HCT116 (cell line): ENCODE data around the gene RETSAT. TPM values are rescaled to one million over a fixed set of nuclear protein-coding genes. Genes with fewer than 3 reads are reported as not detected.

Experiments used
- ATAC-seq: fragments of 200-7000 bp; cut with Tn5 transposase; 2 replicates; pipeline ENCODE4 v1.9.1; 2020; ENCODE audit warnings: mild to moderate bottlenecking, moderate library complexity
- BruUV-seq: library from RNA; stranded (reverse); fragments of 400-500 nt; replicated peaks from 2 replicates; lab custom pipeline; 2021; lab: Mats Ljungman, UMichigan
- CTCF ChIA-PET: fragments of 300-600 bp; sonication (Branson Sonifier 250); formaldehyde crosslinking; loops from one replicate; lab custom pipeline; 2021; ENCODE audit warnings: antibody characterized with exemption; lab: Charles Lee
- POLR2A ChIA-PET: fragments of 300-600, 350-600 bp; sonication (Branson Sonifier 250); formaldehyde crosslinking; loops from one replicate; lab custom pipeline; 2021; ENCODE audit warnings: antibody characterized with exemption; lab: Charles Lee
- RAD21 ChIA-PET, 2 experiments: fragments of 300-600 bp; sonication (Branson Sonifier 250); formaldehyde crosslinking; loops; one replicate each; lab custom pipeline; 2023; ENCODE audit warnings: low total read pairs in 2 of 2; ENCODE audit not compliant: uncharacterized antibody in 2 of 2, unreplicated experiment in 2 of 2, low non-redundant PET in 1 of 2; lab: Charles Lee
- DNase-seq: peaks from one replicate; pipeline ENCODE4 v3.0.0-alpha.2; 2010; ENCODE audit warnings: low read depth, low spot score
- H2AFZ ChIP-seq: fragments of 200-600 bp; shearing (Covaris generic), sonication (generic); 2 replicates; pipeline ENCODE4 v1.6.1; 2017; ENCODE audit warnings: low read depth, mixed run types, mixed read lengths, antibody characterized with exemption, low read length; ENCODE audit not compliant: poor library complexity, severe bottlenecking
- H3K27ac ChIP-seq: 2 replicates; pipeline ENCODE4 v1.5.1; 2012; ENCODE audit warnings: low read depth, low read length
- H3K27me3 ChIP-seq: fragments of 200-600 bp; sonication (generic); 2 replicates; pipeline ENCODE4 v1.6.1; 2016; ENCODE audit warnings: mixed run types, low read length, mixed read lengths; ENCODE audit not compliant: insufficient read depth
- H3K36me3 ChIP-seq, 2 experiments: fragments of 200-500 bp in 1 of 2; fragments of 200-600 bp in 1 of 2; sonication (Bioruptor generic) in 1 of 2; sonication (generic) in 1 of 2; 2 replicates each; pipeline versions ENCODE4 v1.5.1 to v1.6.1; 2014 to 2016; ENCODE audit warnings: low read length in 2 of 2, inconsistent platforms in 1 of 2, mixed read lengths in 1 of 2, mixed run types in 1 of 2; ENCODE audit not compliant: insufficient read depth in 2 of 2, control insufficient read depth in 1 of 2
- H3K4me1 ChIP-seq, 2 experiments: fragments of 200-600 bp in 1 of 2; sonication (generic) in 1 of 2; 2 replicates each; pipeline versions ENCODE4 v1.5.1 to v1.6.1; 2012 to 2017; ENCODE audit warnings: low read length in 2 of 2, inconsistent platforms in 1 of 2, mild to moderate bottlenecking in 1 of 2, mixed read lengths in 1 of 2, mixed run types in 1 of 2, moderate library complexity in 1 of 2; ENCODE audit not compliant: insufficient read depth in 2 of 2, control insufficient read depth in 1 of 2
- H3K4me2 ChIP-seq: fragments of 200-600 bp; sonication (generic); 2 replicates; pipeline ENCODE4 v1.6.1; 2017; ENCODE audit warnings: mixed run types, low read length, mixed read lengths
- H3K4me3 ChIP-seq, 2 experiments: fragments of 200-600 bp in 1 of 2; sonication (generic) in 1 of 2; replicated peaks in 1 of 2; 2 replicates each; pipeline ENCODE4 v1.5.1; 2011 to 2016; ENCODE audit warnings: low read length in 2 of 2, control low read depth in 1 of 2, low read depth in 1 of 2, mild to moderate bottlenecking in 1 of 2, mixed read lengths in 1 of 2, mixed run types in 1 of 2
- H3K79me2 ChIP-seq: fragments of 200-600 bp; sonication (generic); 2 replicates; pipeline ENCODE4 v1.6.1; 2017; ENCODE audit warnings: mild to moderate bottlenecking, mixed run types, low read length, moderate library complexity, mixed read lengths; ENCODE audit not compliant: insufficient read depth
- H3K9ac ChIP-seq: fragments of 200-600 bp; sonication (generic); 2 replicates; pipeline ENCODE4 v1.6.1; 2016; ENCODE audit warnings: low read length, mixed read lengths
- H3K9me2 ChIP-seq: fragments of 200-600 bp; sonication (generic), shearing (Covaris generic); 2 replicates; pipeline ENCODE4 v1.6.1; 2017; ENCODE audit warnings: mixed run types, mild to moderate bottlenecking, moderate library complexity; ENCODE audit not compliant: insufficient read depth
- H3K9me3 ChIP-seq, 2 experiments: fragments of 200-500 bp in 1 of 2; fragments of 200-600 bp in 1 of 2; sonication (Bioruptor generic) in 1 of 2; sonication (generic) in 1 of 2; 2 replicates each; pipeline ENCODE4 v1.6.1; 2014 to 2017; ENCODE audit warnings: low read length in 2 of 2, mixed read lengths in 2 of 2, inconsistent platforms in 1 of 2, low read depth in 1 of 2, mild to moderate bottlenecking in 1 of 2, mixed run types in 1 of 2, moderate library complexity in 1 of 2; ENCODE audit not compliant: control insufficient read depth in 1 of 2, insufficient read depth in 1 of 2
- H4K20me1 ChIP-seq: fragments of 200-600 bp; sonication (generic), shearing (Covaris generic); 2 replicates; pipeline ENCODE4 v1.6.1; 2017; ENCODE audit warnings: mixed run types, mild to moderate bottlenecking, moderate library complexity; ENCODE audit not compliant: insufficient read depth
- CEBPB ChIP-seq: IDR thresholded peaks from 2 replicates; pipeline ENCODE4 v1.6.1; 2012; ENCODE audit warnings: low read depth
- EGR1 ChIP-seq: IDR thresholded peaks from 2 replicates; pipeline ENCODE4 v1.6.1; 2012; ENCODE audit warnings: low read depth
- EZH2 ChIP-seq: fragments of 200-600 bp; sonication (generic); IDR thresholded peaks from 2 replicates; pipeline ENCODE4 v1.6.1; 2017; ENCODE audit warnings: antibody characterized with exemption, mixed run types
- FOSL1 ChIP-seq: IDR thresholded peaks from 2 replicates; pipeline ENCODE4 v1.6.1; 2012; ENCODE audit warnings: low read depth
- JUND ChIP-seq: IDR thresholded peaks from 2 replicates; pipeline ENCODE4 v1.6.1; 2012
- POLR2A ChIP-seq: IDR thresholded peaks from 2 replicates; pipeline ENCODE4 v1.7.0; 2011; ENCODE audit warnings: borderline replicate concordance; ENCODE audit not compliant: insufficient read depth, insufficient read length; ENCODE audit errors: extremely low read depth
- POLR2AphosphoS5 ChIP-seq: IDR thresholded peaks from 2 replicates; pipeline ENCODE4 v1.6.1; 2011; ENCODE audit warnings: mild to moderate bottlenecking, low read depth, low read length, moderate library complexity
- SIN3A ChIP-seq: IDR thresholded peaks from 2 replicates; pipeline ENCODE4 v1.6.1; 2012; ENCODE audit warnings: low read depth
- YY1 ChIP-seq: IDR thresholded peaks from 2 replicates; pipeline ENCODE4 v1.6.1; 2011; ENCODE audit warnings: low read length, low read depth, moderate library complexity, mild to moderate bottlenecking; ENCODE audit not compliant: insufficient replicate concordance; ENCODE audit errors: extremely low read depth
- ZBTB33 ChIP-seq: IDR thresholded peaks from 2 replicates; pipeline ENCODE4 v1.6.1; 2011; ENCODE audit warnings: mild to moderate bottlenecking, low read length, moderate library complexity; ENCODE audit not compliant: insufficient replicate concordance; ENCODE audit errors: extremely low read depth
- ZFX ChIP-seq: fragments of 450-650 bp; IDR thresholded peaks from 2 replicates; pipeline ENCODE4 v1.6.1; 2017
- ZNF274 ChIP-seq: fragments of 200-500 bp; sonication (Bioruptor generic); IDR thresholded peaks from 2 replicates; pipeline ENCODE4 v1.6.1; 2014; ENCODE audit warnings: mild to moderate bottlenecking, low read depth, low read length, inconsistent platforms
- intact Hi-C: fragments of 100-400 bp; cut with micrococcal nuclease; formaldehyde crosslinking; loops from 2 replicates; pipeline ENCODE4 v1.10.0; 2022
- total RNA-seq: library from RNA; stranded (reverse); gene quantifications from one replicate; pipeline ENCODE4 v1.2.1, GENCODE V29; 2021; ENCODE audit not compliant: unreplicated experiment
- TF ChIP-seq, protein P1 (sequence below): IDR thresholded peaks from 2 replicates; pipeline ENCODE4 v1.6.1; 2012

RETSAT gene
- total RNA-seq, 1 experiment from 2014 or later = 59.7 TPM

GRCh38 chr2:85342156-85342555 is 12.2 kb downstream of the RETSAT start:
- no peaks in the 10 kb centered on the region for H3K9me2 ChIP-seq
- H3K27ac ChIP-seq = no peak overlapping the region
- H3K4me1 ChIP-seq = no peaks in the 10 kb centered on the region
- H2AFZ ChIP-seq = no peak overlapping the region
- no peaks in the 10 kb centered on the region for H3K27me3 ChIP-seq
- DNase-seq = no peak
- ChIA-PET POLR2A (no interaction called here), RAD21 (no interaction called here), CTCF (no interaction called here)
- no peaks in the 10 kb centered on the region for H4K20me1 ChIP-seq
- no TSS peak for BruUV-seq
- ATAC-seq = peak; percentile 16; the same call in 1 of the 2 replicates
- H3K4me3 ChIP-seq = no peak overlapping the region
- intact Hi-C loops = no loop called here
- no peaks in the 10 kb centered on the region for H3K9me3 ChIP-seq
- no peaks in the 10 kb centered on the region for H3K79me2 ChIP-seq
- TF ChIP-seq ZBTB33 = no peak
- no peak for TF ChIP-seq CEBPB
- TF ChIP-seq POLR2AphosphoS5 = no peak
- no peak for TF ChIP-seq JUND
- no peak for TF ChIP-seq YY1
- H3K36me3 ChIP-seq = peaks cover 4 to 16% of the 10 kb centered on the region in 2 experiments; a peak in 2 of 4 replicates
- no peak overlapping the region for H3K9ac ChIP-seq
- no peak overlapping the region for H3K4me2 ChIP-seq

DNA sequence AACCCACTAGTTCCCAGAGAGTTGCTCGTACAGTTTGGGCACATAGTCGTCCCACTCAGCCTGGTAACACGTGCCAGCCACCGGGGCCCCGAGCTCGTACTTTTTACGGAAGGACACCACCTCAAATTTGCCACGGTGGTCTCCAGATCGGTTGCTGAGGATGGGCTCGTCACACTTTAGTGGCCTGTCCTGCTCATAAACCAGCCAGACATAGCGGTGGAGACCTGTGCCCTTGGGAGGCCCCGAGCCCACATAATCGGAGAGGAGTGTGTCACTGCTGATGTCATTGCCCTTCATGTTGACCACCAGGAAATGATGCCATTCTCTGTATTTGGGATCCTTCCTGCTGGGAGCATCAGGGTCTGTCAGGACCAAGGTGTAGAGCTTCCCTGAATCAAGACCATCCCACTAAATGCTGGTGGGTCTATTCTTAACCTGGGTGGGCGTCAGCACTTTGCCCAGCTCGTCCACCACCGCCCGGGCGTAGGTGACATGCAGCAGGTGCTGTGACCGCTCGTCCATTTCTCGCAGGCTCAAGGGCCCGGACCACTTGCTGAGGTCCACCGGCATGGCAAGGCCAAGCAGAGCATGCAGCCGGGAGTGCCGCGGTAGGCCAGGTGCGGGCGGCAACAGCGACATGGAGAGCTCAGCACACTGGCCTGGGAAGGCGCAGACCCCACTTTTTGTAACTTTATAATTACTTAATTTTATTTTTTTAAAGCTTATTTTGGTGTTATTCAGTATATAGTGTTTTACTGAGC is 12.9 kb downstream of the RETSAT start:
- H3K4me3 ChIP-seq = no peak overlapping the region
- POLR2A ChIA-PET = no interaction called here
- no TSS peak for BruUV-seq
- no peak overlapping the region for H3K27ac ChIP-seq
- no peaks in the 10 kb centered on the region for H3K9me3 ChIP-seq
- DNase-seq (no peak), ATAC-seq (no peak)
- no peaks in the 10 kb centered on the region for H4K20me1 ChIP-seq
- no peaks in the 10 kb centered on the region for H3K9me2 ChIP-seq
- no peaks in the 10 kb centered on the region for H3K79me2 ChIP-seq
- H3K4me1 ChIP-seq = no peaks in the 10 kb centered on the region
- no peaks in the 10 kb centered on the region for H3K27me3 ChIP-seq
- intact Hi-C loops = no loop called here
- no peak overlapping the region for H2AFZ ChIP-seq
- no peak overlapping the region for H3K9ac ChIP-seq
- RAD21 ChIA-PET = no interaction called here
- H3K36me3 ChIP-seq = peaks cover 4 to 12% of the 10 kb centered on the region in 2 experiments; a peak in 2 of 4 replicates
- CTCF ChIA-PET = no interaction called here
- H3K4me2 ChIP-seq = no peak overlapping the region
- no peak for TF ChIP-seq SIN3A
- no peak for TF ChIP-seq ZNF274
- no peak for TF ChIP-seq EZH2
- TF ChIP-seq FOSL1 = no peak
- TF ChIP-seq ZFX = no peak
- TF ChIP-seq JUND = no peak
- TF ChIP-seq ZBTB33 = no peak
- TF ChIP-seq, protein P1, sequence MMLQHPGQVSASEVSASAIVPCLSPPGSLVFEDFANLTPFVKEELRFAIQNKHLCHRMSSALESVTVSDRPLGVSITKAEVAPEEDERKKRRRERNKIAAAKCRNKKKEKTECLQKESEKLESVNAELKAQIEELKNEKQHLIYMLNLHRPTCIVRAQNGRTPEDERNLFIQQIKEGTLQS = no peak
- TF ChIP-seq POLR2A = no peak
- TF ChIP-seq EGR1 = no peak
- TF ChIP-seq POLR2AphosphoS5 = no peak
